Measurements from ENCODE around the gene TRAF5. TPM values are rescaled to one million over a fixed set of nuclear protein-coding genes. Genes with fewer than 3 reads are reported as not detected.

The TRAF5 gene
- polyA plus RNA-seq, 2 of the 4 experiments (the other 2 are of a cell fraction): 8.2 to 14.6 TPM

DNA sequence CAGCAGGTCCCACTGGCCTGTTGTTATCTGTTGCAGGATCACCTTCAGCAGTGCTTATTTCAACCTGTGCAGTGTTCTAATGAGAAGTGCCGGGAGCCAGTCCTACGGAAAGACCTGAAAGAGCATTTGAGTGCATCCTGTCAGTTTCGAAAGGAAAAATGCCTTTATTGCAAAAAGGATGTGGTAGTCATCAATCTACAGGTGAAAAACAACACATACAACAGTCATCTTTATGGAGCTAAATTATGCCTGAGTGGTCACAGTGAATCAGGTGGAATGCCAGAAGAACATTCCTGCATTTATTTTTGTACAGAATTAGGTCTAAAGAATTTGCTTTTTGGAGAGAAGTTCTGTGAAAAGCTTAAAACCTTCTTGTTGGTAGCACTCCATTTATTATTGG, 33.2 kb downstream of the TRAF5 start:
- 92% methylated on average over 3 of the region's 3 CpGs for WGBS (ENCODE audit: missing lambda C conversion rate)
- ChIA-PET POLR2A (interaction anchor here (1.0 kb wide), 1 partner anchor 23 kb away, joined by 6 read pairs; no protein-coding TSS in a partner anchor), CTCF (interaction anchor here (1.2 to 1.5 kb wide), 2 partner anchors 9 to 36 kb away, joined by 3 to 7 read pairs; no protein-coding TSS in a partner anchor)
- DNase-seq (ENCODE audit: low read depth in 1 of 2, low spot score in 1 of 2) (no peak), FAIRE-seq (no peak), ATAC-seq (no peak)
- Histone ChIP-seq H3K4me3 (no peak overlapping the region), H3K9me3 (no peaks in the 10 kb centered on the region), H3K4me1 (no peaks in the 10 kb centered on the region), H3K27ac (no peak overlapping the region), H3K4me2 (no peak overlapping the region)
- TF ChIP-seq MAFK (IDR thresholded peaks at IDR 0.05; ENCODE audit: partially characterized antibody) (no peak), EP300 (IDR thresholded peaks at IDR 0.05) (no peak)

DNA sequence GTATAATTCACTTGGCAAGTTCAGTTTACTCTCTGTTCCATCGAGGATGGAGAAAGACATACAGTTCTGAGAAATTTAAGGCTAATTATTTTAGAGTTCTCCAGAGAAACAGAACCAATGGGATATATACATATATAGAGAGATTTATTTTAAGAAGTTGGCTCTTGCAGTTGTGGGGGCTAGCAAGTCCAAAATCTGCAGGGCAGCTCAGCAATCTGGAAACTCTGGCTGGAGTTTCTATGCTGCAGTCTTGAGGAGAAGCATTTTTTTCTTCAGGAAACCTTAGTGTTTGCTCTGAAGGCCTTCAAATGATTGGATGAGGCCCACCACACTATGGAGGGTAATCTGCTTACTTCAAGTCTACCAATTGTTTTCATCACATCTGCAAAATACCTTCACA, 34.6 kb downstream of the TRAF5 start:
- ChIA-PET CTCF (no interaction called here), POLR2A (no interaction called here)
- WGBS (ENCODE audit: missing lambda C conversion rate): 76% methylated on average over 1 of the region's 1 CpG
- Histone ChIP-seq H3K27ac (no peak overlapping the region), H3K9me3 (no peaks in the 10 kb centered on the region), H3K4me1 (no peaks in the 10 kb centered on the region), H3K4me3 (no peak overlapping the region), H3K4me2 (no peak overlapping the region)
- no peak for FAIRE-seq
- TF ChIP-seq NPAS2 (CRISPR knock-in tag; IDR thresholded peaks at IDR 0.05; ENCODE audit: borderline replicate concordance): no peak
- TF ChIP-seq, protein P1, sequence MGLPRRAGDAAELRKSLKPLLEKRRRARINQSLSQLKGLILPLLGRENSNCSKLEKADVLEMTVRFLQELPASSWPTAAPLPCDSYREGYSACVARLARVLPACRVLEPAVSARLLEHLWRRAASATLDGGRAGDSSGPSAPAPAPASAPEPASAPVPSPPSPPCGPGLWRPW (IDR thresholded peaks at IDR 0.05): no peak
- no peak for ATAC-seq
- DNase-seq (ENCODE audit: low read depth in 1 of 2, low spot score in 1 of 2): no peak

DNA sequence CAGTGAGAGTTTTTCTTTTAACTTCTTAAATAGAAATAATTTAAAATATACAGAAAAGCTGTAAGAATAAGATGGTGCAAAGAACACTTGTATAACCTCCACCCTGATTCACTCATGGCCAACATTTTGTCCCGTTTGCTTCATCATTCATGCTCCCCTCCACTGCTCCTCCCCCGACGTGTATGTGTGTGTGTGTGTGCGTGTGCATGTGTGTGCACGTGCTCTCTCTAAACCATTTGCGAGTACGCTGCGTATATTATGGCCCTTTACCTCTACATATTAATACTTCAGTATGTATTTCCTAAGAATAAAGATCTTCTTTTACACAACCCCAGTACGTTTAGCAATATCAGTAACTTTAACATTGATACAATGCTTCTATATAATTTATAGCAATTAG, 43.0 kb downstream of the TRAF5 start:
- H3K4me2 ChIP-seq: no peak overlapping the region
- WGBS (ENCODE audit: missing lambda C conversion rate): 88% methylated on average over 9 of the region's 9 CpGs
- ATAC-seq: no peak
- peaks cover 5% of the 10 kb centered on the region; the same call in 1 of the 3 replicates for H3K4me1 ChIP-seq
- no peak for TF ChIP-seq GATA3 (IDR thresholded peaks at IDR 0.05; ENCODE audit: borderline replicate concordance)
- no peak for TF ChIP-seq RNF2 (IDR thresholded peaks at IDR 0.05; ENCODE audit: borderline replicate concordance, low read depth)
- no peak for TF ChIP-seq CBX8 (IDR thresholded peaks at IDR 0.05)
- ChIA-PET CTCF (interaction anchor here (1.0 to 1.3 kb wide), 3 partner anchors 10 to 145 kb away, joined by 4 to 7 read pairs (median 4); no protein-coding TSS in a partner anchor), POLR2A (no interaction called here)
- FAIRE-seq: no peak
- H3K27ac ChIP-seq: no peak overlapping the region
- no peaks in the 10 kb centered on the region for H3K9me3 ChIP-seq
- H3K4me3 ChIP-seq: no peak overlapping the region
- DNase-seq (ENCODE audit: low read depth in 1 of 2, low spot score in 1 of 2): no peak

DNA sequence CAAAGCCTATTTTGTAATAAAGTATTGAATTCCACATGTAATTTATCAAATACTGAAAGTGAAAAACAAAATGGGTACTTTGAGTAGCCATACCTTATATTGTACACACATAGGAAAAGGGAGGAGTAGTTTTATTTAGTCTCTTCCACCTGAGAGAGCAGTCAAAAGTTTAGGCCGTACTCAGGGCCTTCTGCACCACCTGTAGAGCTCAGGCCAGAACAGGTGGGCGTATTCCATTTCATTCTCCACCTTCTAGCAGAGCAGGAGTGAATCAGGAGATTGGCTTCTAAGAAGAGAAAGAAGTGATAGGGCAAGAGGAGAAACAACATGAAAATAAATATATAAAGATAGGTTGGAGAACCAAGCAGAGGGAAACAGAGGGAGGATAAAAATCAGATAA, 44.0 kb downstream of the TRAF5 start:
- H3K27ac ChIP-seq: no peak overlapping the region
- ATAC-seq (no peak), FAIRE-seq (peak; percentile 76), DNase-seq (ENCODE audit: low read depth in 1 of 2, low spot score in 1 of 2) (no peak)
- H3K4me2 ChIP-seq: no peak overlapping the region
- no peaks in the 10 kb centered on the region for H3K9me3 ChIP-seq
- H3K4me1 ChIP-seq: peaks cover 5% of the 10 kb centered on the region; the same call in 1 of the 3 replicates
- H3K4me3 ChIP-seq: no peak overlapping the region
- ChIA-PET POLR2A (interaction anchor here (1.0 kb wide), 1 partner anchor 12 kb away, joined by 4 read pairs; no protein-coding TSS in a partner anchor), CTCF (no interaction called here)
- 91% methylated on average over 2 of the region's 2 CpGs for WGBS (ENCODE audit: missing lambda C conversion rate)
- TF ChIP-seq, protein P2, sequence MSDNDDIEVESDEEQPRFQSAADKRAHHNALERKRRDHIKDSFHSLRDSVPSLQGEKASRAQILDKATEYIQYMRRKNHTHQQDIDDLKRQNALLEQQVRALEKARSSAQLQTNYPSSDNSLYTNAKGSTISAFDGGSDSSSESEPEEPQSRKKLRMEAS (IDR thresholded peaks at IDR 0.05): no peak
- TF ChIP-seq ZNF302 (CRISPR knock-in tag; IDR thresholded peaks at IDR 0.05) (no peak), SMC3 (IDR thresholded peaks at IDR 0.05) (no peak), EHF (CRISPR knock-in tag; IDR thresholded peaks at IDR 0.05) (no peak), KDM1A (IDR thresholded peaks at IDR 0.05; ENCODE audit: low read depth) (no peak), POLR2A (IDR thresholded peaks at IDR 0.05; ENCODE audit: low read length) (no peak), TFCP2L1 (CRISPR knock-in tag; IDR thresholded peaks at IDR 0.05) (no peak), CHD4 (IDR thresholded peaks at IDR 0.05; ENCODE audit: borderline replicate concordance) (no peak), PHF8 (IDR thresholded peaks at IDR 0.05; ENCODE audit: borderline replicate concordance, low read depth) (no peak)

DNA sequence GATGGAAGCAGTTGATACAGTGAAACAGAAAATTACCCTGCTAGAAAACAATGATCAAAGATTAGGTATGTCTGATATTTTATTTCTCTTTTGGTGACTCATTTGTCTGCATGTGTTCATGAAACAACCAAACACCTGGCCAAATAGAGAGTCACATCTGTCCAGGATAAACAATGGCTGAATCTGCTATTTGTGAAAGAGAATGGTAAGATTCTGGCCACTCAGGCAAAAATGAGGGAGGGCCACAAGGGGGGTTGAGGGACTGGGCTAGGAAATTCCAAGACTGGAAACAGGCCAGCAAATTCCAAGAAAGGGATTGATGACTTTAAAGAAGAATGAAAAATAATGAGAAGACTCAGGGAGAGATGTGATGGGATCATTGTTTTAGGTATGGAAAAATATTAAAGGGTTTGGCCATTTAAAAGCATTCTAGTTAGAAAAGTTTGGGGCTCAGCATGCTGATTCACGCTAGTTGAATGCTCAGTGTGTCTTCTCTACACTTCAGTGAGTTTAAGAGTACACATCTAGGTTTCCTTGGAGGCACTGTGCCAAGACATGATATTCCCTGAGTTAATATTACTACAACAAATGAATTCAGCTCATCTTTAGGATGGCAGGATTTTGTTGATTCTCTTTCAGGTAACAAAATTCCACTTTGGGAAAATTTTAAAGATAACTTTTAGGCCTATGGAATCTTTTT, 44.9 kb downstream of the TRAF5 start:
- DNase-seq (ENCODE audit: low read depth in 1 of 2, low spot score in 1 of 2): no peak
- Histone ChIP-seq H3K4me2 (no peak overlapping the region), H3K4me1 (peaks cover 5% of the 10 kb centered on the region; the same call in 1 of the 3 replicates), H3K9me3 (no peaks in the 10 kb centered on the region), H3K4me3 (no peak overlapping the region), H3K27ac (no peak overlapping the region)
- POLR2A ChIA-PET: interaction anchor here (1.0 kb wide), 1 partner anchor 11 kb away, joined by 4 read pairs; no protein-coding TSS in a partner anchor
- no peak for FAIRE-seq
- WGBS (ENCODE audit: missing lambda C conversion rate): 82% methylated on average over 1 of the region's 1 CpG
- CTCF ChIA-PET: interaction anchor here (0.7 kb wide), 1 partner anchor 977 kb away, joined by 3 read pairs; no protein-coding TSS in a partner anchor
- no peak for ATAC-seq
- TF ChIP-seq, protein P3, sequence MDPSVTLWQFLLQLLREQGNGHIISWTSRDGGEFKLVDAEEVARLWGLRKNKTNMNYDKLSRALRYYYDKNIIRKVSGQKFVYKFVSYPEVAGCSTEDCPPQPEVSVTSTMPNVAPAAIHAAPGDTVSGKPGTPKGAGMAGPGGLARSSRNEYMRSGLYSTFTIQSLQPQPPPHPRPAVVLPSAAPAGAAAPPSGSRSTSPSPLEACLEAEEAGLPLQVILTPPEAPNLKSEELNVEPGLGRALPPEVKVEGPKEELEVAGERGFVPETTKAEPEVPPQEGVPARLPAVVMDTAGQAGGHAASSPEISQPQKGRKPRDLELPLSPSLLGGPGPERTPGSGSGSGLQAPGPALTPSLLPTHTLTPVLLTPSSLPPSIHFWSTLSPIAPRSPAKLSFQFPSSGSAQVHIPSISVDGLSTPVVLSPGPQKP (IDR thresholded peaks at IDR 0.05; ENCODE audit: low read depth, low read length): no peak
- TF ChIP-seq, protein P1 (IDR thresholded peaks at IDR 0.05): no peak
- TF ChIP-seq TP53 (CRISPR knock-in tag; IDR thresholded peaks at IDR 0.05): no peak
- no peak; the same call in 1 of the 2 replicates for TF ChIP-seq JUNB (IDR thresholded peaks at IDR 0.05)
- no peak for TF ChIP-seq POLR2A (IDR thresholded peaks at IDR 0.05; ENCODE audit: low read length)
- TF ChIP-seq, protein P4, sequence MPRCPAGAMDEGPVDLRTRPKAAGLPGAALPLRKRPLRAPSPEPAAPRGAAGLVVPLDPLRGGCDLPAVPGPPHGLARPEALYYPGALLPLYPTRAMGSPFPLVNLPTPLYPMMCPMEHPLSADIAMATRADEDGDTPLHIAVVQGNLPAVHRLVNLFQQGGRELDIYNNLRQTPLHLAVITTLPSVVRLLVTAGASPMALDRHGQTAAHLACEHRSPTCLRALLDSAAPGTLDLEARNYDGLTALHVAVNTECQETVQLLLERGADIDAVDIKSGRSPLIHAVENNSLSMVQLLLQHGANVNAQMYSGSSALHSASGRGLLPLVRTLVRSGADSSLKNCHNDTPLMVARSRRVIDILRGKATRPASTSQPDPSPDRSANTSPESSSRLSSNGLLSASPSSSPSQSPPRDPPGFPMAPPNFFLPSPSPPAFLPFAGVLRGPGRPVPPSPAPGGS (IDR thresholded peaks at IDR 0.05): no peak
- TF ChIP-seq ZFP36 (IDR thresholded peaks at IDR 0.05; ENCODE audit: borderline replicate concordance, partially characterized antibody): no peak
- no peak for TF ChIP-seq NR3C1 (IDR thresholded peaks at IDR 0.05)
- TF ChIP-seq MAFK (IDR thresholded peaks at IDR 0.05; ENCODE audit: partially characterized antibody): no peak
- no peak for TF ChIP-seq EHMT2 (IDR thresholded peaks at IDR 0.05; ENCODE audit: low read depth)
